Liver (tissue), 2 donors: ENCODE results near the gene CFAP57.

Source experiments
- TF ChIP-seq, protein P1 (sequence below): fragments of 150-350 bp; IDR thresholded peaks from 2 replicates; pipeline ENCODE4 v1.5.1; 2017; ENCODE audit warnings: improper control_type of control experiment, low read depth, low read length; ENCODE audit not compliant: missing input control
- TF ChIP-seq, protein P2 (sequence below): IDR thresholded peaks from 2 replicates; pipeline ENCODE4 v1.6.1; 2016; ENCODE audit warnings: antibody characterized with exemption, mild to moderate bottlenecking
- donor health status: healthy.

- TF ChIP-seq, protein P1, sequence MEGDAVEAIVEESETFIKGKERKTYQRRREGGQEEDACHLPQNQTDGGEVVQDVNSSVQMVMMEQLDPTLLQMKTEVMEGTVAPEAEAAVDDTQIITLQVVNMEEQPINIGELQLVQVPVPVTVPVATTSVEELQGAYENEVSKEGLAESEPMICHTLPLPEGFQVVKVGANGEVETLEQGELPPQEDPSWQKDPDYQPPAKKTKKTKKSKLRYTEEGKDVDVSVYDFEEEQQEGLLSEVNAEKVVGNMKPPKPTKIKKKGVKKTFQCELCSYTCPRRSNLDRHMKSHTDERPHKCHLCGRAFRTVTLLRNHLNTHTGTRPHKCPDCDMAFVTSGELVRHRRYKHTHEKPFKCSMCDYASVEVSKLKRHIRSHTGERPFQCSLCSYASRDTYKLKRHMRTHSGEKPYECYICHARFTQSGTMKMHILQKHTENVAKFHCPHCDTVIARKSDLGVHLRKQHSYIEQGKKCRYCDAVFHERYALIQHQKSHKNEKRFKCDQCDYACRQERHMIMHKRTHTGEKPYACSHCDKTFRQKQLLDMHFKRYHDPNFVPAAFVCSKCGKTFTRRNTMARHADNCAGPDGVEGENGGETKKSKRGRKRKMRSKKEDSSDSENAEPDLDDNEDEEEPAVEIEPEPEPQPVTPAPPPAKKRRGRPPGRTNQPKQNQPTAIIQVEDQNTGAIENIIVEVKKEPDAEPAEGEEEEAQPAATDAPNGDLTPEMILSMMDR, result no peak
- TF ChIP-seq, protein P2, sequence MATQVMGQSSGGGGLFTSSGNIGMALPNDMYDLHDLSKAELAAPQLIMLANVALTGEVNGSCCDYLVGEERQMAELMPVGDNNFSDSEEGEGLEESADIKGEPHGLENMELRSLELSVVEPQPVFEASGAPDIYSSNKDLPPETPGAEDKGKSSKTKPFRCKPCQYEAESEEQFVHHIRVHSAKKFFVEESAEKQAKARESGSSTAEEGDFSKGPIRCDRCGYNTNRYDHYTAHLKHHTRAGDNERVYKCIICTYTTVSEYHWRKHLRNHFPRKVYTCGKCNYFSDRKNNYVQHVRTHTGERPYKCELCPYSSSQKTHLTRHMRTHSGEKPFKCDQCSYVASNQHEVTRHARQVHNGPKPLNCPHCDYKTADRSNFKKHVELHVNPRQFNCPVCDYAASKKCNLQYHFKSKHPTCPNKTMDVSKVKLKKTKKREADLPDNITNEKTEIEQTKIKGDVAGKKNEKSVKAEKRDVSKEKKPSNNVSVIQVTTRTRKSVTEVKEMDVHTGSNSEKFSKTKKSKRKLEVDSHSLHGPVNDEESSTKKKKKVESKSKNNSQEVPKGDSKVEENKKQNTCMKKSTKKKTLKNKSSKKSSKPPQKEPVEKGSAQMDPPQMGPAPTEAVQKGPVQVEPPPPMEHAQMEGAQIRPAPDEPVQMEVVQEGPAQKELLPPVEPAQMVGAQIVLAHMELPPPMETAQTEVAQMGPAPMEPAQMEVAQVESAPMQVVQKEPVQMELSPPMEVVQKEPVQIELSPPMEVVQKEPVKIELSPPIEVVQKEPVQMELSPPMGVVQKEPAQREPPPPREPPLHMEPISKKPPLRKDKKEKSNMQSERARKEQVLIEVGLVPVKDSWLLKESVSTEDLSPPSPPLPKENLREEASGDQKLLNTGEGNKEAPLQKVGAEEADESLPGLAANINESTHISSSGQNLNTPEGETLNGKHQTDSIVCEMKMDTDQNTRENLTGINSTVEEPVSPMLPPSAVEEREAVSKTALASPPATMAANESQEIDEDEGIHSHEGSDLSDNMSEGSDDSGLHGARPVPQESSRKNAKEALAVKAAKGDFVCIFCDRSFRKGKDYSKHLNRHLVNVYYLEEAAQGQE, result no peak
Observed at GRCh38 chr1:43165162-43165561, 7.0 kb upstream of the CFAP57 start.
